ENCODE data around the gene NPAS3. TPM values are rescaled to one million over a fixed set of nuclear protein-coding genes. Genes with fewer than 3 reads are reported as not detected.

Gene NPAS3
- total and polyA plus RNA-seq, 2 of the 13 experiments (the other 11 are each of a cell fraction or from before 2014, with no cell fraction given), result not detected

GRCh38 chr14:33477797-33478196 lies 539.1 kb downstream of the NPAS3 start:
- in situ Hi-C loops (cut with HindIII; ENCODE audit: extremely low pct_ligation_motif_present, low pct_unique_long_range_greater_than_20kb) (loop anchor here (5.0 kb wide), 1 partner anchor 315 kb away; no protein-coding TSS in a partner anchor), intact Hi-C loops (cut with micrococcal nuclease; ENCODE audit: unreplicated experiment) (loop anchor here (5.0 kb wide), 1 partner anchor 900 kb away; no protein-coding TSS in a partner anchor)
- no peak overlapping the region for H3K9ac ChIP-seq (ENCODE audit: insufficient read depth, low read depth, low read length)
- no peaks in the 10 kb centered on the region for H3K4me1 ChIP-seq (ENCODE audit: insufficient read depth, low read length)
- H3K27me3 ChIP-seq (ENCODE audit: control insufficient read depth in 1 of 2, insufficient read depth in 2 of 2, low read length in 2 of 2), result peaks cover 0 to 6% of the 10 kb centered on the region in 2 experiments; a peak in 2 of 5 replicates
- no peak for DNase-seq (ENCODE audit: low spot score)
- no peaks in the 10 kb centered on the region for H3K36me3 ChIP-seq (replicated peaks in 1 of 2; ENCODE audit: control insufficient read depth in 1 of 2, insufficient read depth in 2 of 2, low read length in 2 of 2)
- H3K79me2 ChIP-seq (ENCODE audit: insufficient read depth, low read length), result no peaks in the 10 kb centered on the region
- H3K9me3 ChIP-seq (ENCODE audit: low read length), result no peaks in the 10 kb centered on the region
- H3K27ac ChIP-seq (ENCODE audit: extremely low read length, insufficient read depth, low read length), result no peak overlapping the region
- H4K20me1 ChIP-seq (ENCODE audit: insufficient read depth, low read length), result no peaks in the 10 kb centered on the region
- no peak overlapping the region for H3K4me3 ChIP-seq (replicated peaks in 1 of 3; ENCODE audit: insufficient read depth in 1 of 3, low read depth in 2 of 3, low read length in 3 of 3)
- H2AFZ ChIP-seq (ENCODE audit: low read length), result no peak overlapping the region
- POLR2A ChIA-PET, result no interaction called here
- no peak for ATAC-seq
- WGBS (ENCODE audit: low lambda C conversion rate), result 14% methylated on average over 3 of the region's 3 CpGs
- no TSS peak for BruUV-seq (replicated peaks)
- CTCF ChIA-PET (ENCODE audit: low intra/inter-chr PET ratio, low total read pairs), result no interaction called here
- H3K4me2 ChIP-seq (ENCODE audit: low read depth, low read length), result no peak overlapping the region
- no peak for FAIRE-seq
- TF ChIP-seq SMAD9 (CRISPR knock-in tag; IDR thresholded peaks at IDR 0.05), result no peak
- TF ChIP-seq ZNF260 (CRISPR knock-in tag; IDR thresholded peaks at IDR 0.05; ENCODE audit: borderline replicate concordance, low read depth), result no peak
- TF ChIP-seq ZNF605 (CRISPR knock-in tag; IDR thresholded peaks at IDR 0.05), result no peak
- no peak for TF ChIP-seq IRF2 (CRISPR knock-in tag; IDR thresholded peaks at IDR 0.05)
- TF ChIP-seq ZNF788 (CRISPR knock-in tag; IDR thresholded peaks at IDR 0.05; ENCODE audit: borderline replicate concordance), result no peak
- TF ChIP-seq MTA1 (CRISPR knock-in tag; IDR thresholded peaks at IDR 0.05; ENCODE audit: borderline replicate concordance), result no peak
- TF ChIP-seq ZNF720 (CRISPR knock-in tag; IDR thresholded peaks at IDR 0.05), result no peak
- TF ChIP-seq RARG (CRISPR knock-in tag; IDR thresholded peaks at IDR 0.05; ENCODE audit: low read depth), result no peak
- no peak for TF ChIP-seq ARID5B (CRISPR knock-in tag; IDR thresholded peaks at IDR 0.05)

Data from HepG2 (cell line).